ENCODE results near the gene CTSH. TPM values are rescaled to one million over a fixed set of nuclear protein-coding genes. Genes with fewer than 3 reads are reported as not detected.

Gene CTSH
- total and polyA plus RNA-seq, 2 of the 13 experiments (the other 11 are each of a cell fraction or from before 2014, with no cell fraction given) = 265 to 653 TPM

- Histone ChIP-seq H3K4me2 (ENCODE audit: low read depth, low read length) (peak overlapping the region; percentile 96), H2AFZ (ENCODE audit: low read length) (no peak overlapping the region), H3K79me2 (ENCODE audit: insufficient read depth, low read length) (peaks cover 27% of the 10 kb centered on the region), H3K27me3 (ENCODE audit: control insufficient read depth in 1 of 2, insufficient read depth in 2 of 2, low read length in 2 of 2) (no peaks in the 10 kb centered on the region; a peak in 2 of 5 replicates), H3K4me1 (ENCODE audit: insufficient read depth, low read length) (peaks cover 50% of the 10 kb centered on the region), H3K9ac (ENCODE audit: insufficient read depth, low read depth, low read length) (peak overlapping the region; percentile 87), H4K20me1 (ENCODE audit: insufficient read depth, low read length) (no peaks in the 10 kb centered on the region), H3K27ac (ENCODE audit: extremely low read length, insufficient read depth, low read length) (peak overlapping the region; percentile 77), H3K4me3 (replicated peaks in 1 of 3; ENCODE audit: insufficient read depth in 1 of 3, low read depth in 2 of 3, low read length in 3 of 3) (peak overlapping the region; percentile 75 to 93 (median 92)), H3K9me3 (ENCODE audit: low read length) (no peaks in the 10 kb centered on the region), H3K36me3 (replicated peaks in 1 of 2; ENCODE audit: control insufficient read depth in 1 of 2, insufficient read depth in 2 of 2, low read length in 2 of 2) (peaks cover 0 to 2% of the 10 kb centered on the region in 2 experiments; a peak in 1 of 5 replicates)
- ChIA-PET POLR2A (interaction anchor here (0.8 to 2.6 kb wide), 8 partner anchors 13 to 82 kb away, joined by 3 to 20 read pairs (median 6); no protein-coding TSS in a partner anchor), CTCF (ENCODE audit: low intra/inter-chr PET ratio, low total read pairs) (no interaction called here)
- intact Hi-C loops (cut with micrococcal nuclease; ENCODE audit: unreplicated experiment) = loop anchor here (10.0 kb wide), 1 partner anchor 51 kb away; no protein-coding TSS in a partner anchor
- ATAC-seq = peak; percentile 3
- WGBS (ENCODE audit: low lambda C conversion rate) = 38% methylated on average over 1 of the region's 7 CpGs
- BruUV-seq (replicated peaks) = no TSS peak
- no peak for FAIRE-seq
- in situ Hi-C loops (cut with HindIII; ENCODE audit: extremely low pct_ligation_motif_present, low pct_unique_long_range_greater_than_20kb) = no loop called here
- 0 out of 2 replicates have a peak, but pooled peaks have one; percentile 0 for TF ChIP-seq TBX2 (CRISPR knock-in tag; IDR thresholded peaks at IDR 0.05; ENCODE audit: borderline replicate concordance)
- TF ChIP-seq ZMAT3 (CRISPR knock-in tag; conservative IDR thresholded peaks at IDR 0.05) = peak; percentile 58; the same call in 1 of the 2 replicates
- TF ChIP-seq SNAPC4 (CRISPR knock-in tag; IDR thresholded peaks at IDR 0.05) = peak; percentile 22; the same call in 1 of the 2 replicates
- no peak for TF ChIP-seq RBAK (CRISPR knock-in tag; IDR thresholded peaks at IDR 0.05)
- 0 out of 2 replicates have a peak, but pooled peaks have one; percentile 49 for TF ChIP-seq THAP7 (CRISPR knock-in tag; IDR thresholded peaks at IDR 0.05)
- no peak for TF ChIP-seq REPIN1 (CRISPR knock-in tag; IDR thresholded peaks at IDR 0.05; ENCODE audit: borderline replicate concordance, low read depth)
- DNase-seq (ENCODE audit: low spot score) = no peak
Observed at GRCh38 chr15:78943692-78944091, 1.2 kb downstream of the CTSH start.
